ENCODE measurements around the gene EML4. TPM values are rescaled to one million over a fixed set of nuclear protein-coding genes. Genes with fewer than 3 reads are reported as not detected.

The EML4 gene
- total RNA-seq, 1 experiment from 2014 or later, result 52.0 TPM

DNA sequence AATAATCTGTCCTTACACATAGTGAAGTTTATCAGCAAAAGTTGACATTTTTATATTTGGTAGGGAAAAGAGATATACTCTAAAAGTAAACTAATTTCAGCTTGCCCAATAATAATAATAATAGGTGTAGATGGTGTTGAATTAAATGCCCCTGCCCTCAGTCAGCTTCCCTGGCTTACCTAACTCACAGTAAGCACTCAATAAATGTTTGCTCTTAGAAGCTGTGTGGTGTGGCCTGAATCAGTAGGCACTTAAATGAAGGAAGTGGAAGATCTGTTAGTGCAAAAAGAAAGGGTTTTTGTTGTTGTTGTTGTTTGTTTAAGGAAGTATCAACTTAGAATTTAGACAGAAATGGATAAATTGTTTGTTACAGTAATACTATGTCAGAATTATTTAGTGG is 36.2 kb downstream of the EML4 start:
- Histone ChIP-seq H3K36me3 (ENCODE audit: low read depth) (no peaks in the 10 kb centered on the region), H3F3A (ENCODE audit: insufficient read depth, low read depth) (peaks cover 3% of the 10 kb centered on the region; the same call in 1 of the 2 replicates), H3K27me3 (ENCODE audit: insufficient read depth, low read depth) (no peaks in the 10 kb centered on the region), H3K79me2 (ENCODE audit: low read depth) (peaks cover 35% of the 10 kb centered on the region), H3K9me3 (ENCODE audit: insufficient read depth, low read depth) (no peaks in the 10 kb centered on the region), H4K20me1 (ENCODE audit: insufficient read depth) (peaks cover 9% of the 10 kb centered on the region), H3K4me1 (replicated peaks; ENCODE audit: insufficient read depth) (no peaks in the 10 kb centered on the region), H3K27ac (no peak overlapping the region), H3K9me2 (ENCODE audit: insufficient read depth) (no peaks in the 10 kb centered on the region), H3K4me2 (no peak overlapping the region), H3K4me3 (no peak overlapping the region), H2AFZ (no peak overlapping the region)
- ChIA-PET POLR2A (ENCODE audit: unreplicated experiment) (interaction anchor here (0.7 kb wide), 1 partner anchor 9 kb away, joined by 5 read pairs; no protein-coding TSS in a partner anchor), CTCF (no interaction called here)
- TF ChIP-seq, protein P1, sequence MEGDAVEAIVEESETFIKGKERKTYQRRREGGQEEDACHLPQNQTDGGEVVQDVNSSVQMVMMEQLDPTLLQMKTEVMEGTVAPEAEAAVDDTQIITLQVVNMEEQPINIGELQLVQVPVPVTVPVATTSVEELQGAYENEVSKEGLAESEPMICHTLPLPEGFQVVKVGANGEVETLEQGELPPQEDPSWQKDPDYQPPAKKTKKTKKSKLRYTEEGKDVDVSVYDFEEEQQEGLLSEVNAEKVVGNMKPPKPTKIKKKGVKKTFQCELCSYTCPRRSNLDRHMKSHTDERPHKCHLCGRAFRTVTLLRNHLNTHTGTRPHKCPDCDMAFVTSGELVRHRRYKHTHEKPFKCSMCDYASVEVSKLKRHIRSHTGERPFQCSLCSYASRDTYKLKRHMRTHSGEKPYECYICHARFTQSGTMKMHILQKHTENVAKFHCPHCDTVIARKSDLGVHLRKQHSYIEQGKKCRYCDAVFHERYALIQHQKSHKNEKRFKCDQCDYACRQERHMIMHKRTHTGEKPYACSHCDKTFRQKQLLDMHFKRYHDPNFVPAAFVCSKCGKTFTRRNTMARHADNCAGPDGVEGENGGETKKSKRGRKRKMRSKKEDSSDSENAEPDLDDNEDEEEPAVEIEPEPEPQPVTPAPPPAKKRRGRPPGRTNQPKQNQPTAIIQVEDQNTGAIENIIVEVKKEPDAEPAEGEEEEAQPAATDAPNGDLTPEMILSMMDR (conservative IDR thresholded peaks at IDR 0.05), result no peak
- no peak for TF ChIP-seq EZH2 (IDR thresholded peaks at IDR 0.05; ENCODE audit: low read depth)
- intact Hi-C loops (cut with micrococcal nuclease; ENCODE audit: unreplicated experiment), result no loop called here
- DNase-seq, result no peak
- BruUV-seq (replicated peaks), result no TSS peak

DNA sequence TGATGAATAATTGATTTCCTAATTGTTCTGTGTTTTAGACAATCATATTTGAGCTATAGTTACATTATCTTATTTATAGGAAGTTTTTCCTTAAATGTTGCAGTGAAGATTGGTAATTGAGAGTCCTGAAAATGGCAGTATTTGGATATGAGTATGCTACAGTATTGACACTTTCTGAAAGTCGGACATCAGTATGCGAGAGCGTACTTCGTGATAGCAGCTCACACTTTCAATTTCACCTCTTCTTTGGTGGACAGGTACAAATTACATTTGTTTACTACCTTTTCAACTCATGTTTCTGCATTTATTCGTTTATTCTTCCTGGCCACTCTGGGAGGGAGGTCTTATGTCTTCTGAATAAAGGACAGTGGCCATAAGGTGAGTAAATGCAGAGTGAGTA is 38.7 kb downstream of the EML4 start:
- H3K27ac ChIP-seq, result no peak overlapping the region
- no peak for DNase-seq
- intact Hi-C loops (cut with micrococcal nuclease; ENCODE audit: unreplicated experiment), result no loop called here
- H3F3A ChIP-seq (ENCODE audit: insufficient read depth, low read depth), result no peaks in the 10 kb centered on the region; the same call in 1 of the 2 replicates
- POLR2A ChIA-PET (ENCODE audit: unreplicated experiment), result interaction anchor here (0.7 kb wide), 1 partner anchor 25 kb away, joined by 6 read pairs; no protein-coding TSS in a partner anchor
- no peaks in the 10 kb centered on the region for H3K4me1 ChIP-seq (replicated peaks; ENCODE audit: insufficient read depth)
- no peaks in the 10 kb centered on the region for H3K36me3 ChIP-seq (ENCODE audit: low read depth)
- H3K79me2 ChIP-seq (ENCODE audit: low read depth), result peaks cover 34% of the 10 kb centered on the region
- H3K9me2 ChIP-seq (ENCODE audit: insufficient read depth), result no peaks in the 10 kb centered on the region
- no peak for TF ChIP-seq EZH2 (IDR thresholded peaks at IDR 0.05; ENCODE audit: low read depth)
- TF ChIP-seq, protein P1 (conservative IDR thresholded peaks at IDR 0.05), result no peak
- H3K27me3 ChIP-seq (ENCODE audit: insufficient read depth, low read depth), result no peaks in the 10 kb centered on the region
- no peaks in the 10 kb centered on the region for H3K9me3 ChIP-seq (ENCODE audit: insufficient read depth, low read depth)
- no peak overlapping the region for H2AFZ ChIP-seq
- no peaks in the 10 kb centered on the region; the same call in none of the 2 replicates for H4K20me1 ChIP-seq (ENCODE audit: insufficient read depth)
- BruUV-seq (replicated peaks), result no TSS peak
- CTCF ChIA-PET, result no interaction called here
- no peak overlapping the region for H3K4me3 ChIP-seq
- H3K4me2 ChIP-seq, result no peak overlapping the region

DNA sequence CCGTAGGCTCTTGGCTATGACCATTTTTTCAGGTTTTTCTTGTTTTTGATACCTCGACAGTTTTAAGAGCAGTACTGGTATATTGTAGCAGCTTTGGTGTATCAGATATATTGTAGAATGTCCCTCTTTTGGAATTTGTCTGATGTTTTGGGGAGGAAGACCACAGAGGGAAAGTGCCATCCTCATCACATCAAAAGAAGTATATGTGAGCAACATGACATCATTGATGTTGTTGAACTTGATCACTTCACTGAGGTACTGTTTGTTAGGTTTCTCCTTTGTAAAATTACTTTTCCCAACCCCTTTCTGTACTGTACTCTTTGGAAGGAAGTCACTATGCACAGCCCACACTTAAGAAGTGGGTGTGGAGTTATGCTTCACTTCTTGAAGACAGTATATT is 41.0 kb downstream of the EML4 start:
- intact Hi-C loops (cut with micrococcal nuclease; ENCODE audit: unreplicated experiment), result no loop called here
- H3F3A ChIP-seq (ENCODE audit: insufficient read depth, low read depth), result no peaks in the 10 kb centered on the region; the same call in 1 of the 2 replicates
- no peaks in the 10 kb centered on the region; the same call in none of the 2 replicates for H4K20me1 ChIP-seq (ENCODE audit: insufficient read depth)
- DNase-seq, result no peak
- H3K36me3 ChIP-seq (ENCODE audit: low read depth), result no peaks in the 10 kb centered on the region
- no peak overlapping the region for H3K4me2 ChIP-seq
- TF ChIP-seq EZH2 (IDR thresholded peaks at IDR 0.05; ENCODE audit: low read depth), result no peak
- TF ChIP-seq, protein P1 (conservative IDR thresholded peaks at IDR 0.05), result no peak
- no peaks in the 10 kb centered on the region for H3K4me1 ChIP-seq (replicated peaks; ENCODE audit: insufficient read depth)
- POLR2A ChIA-PET (ENCODE audit: unreplicated experiment), result no interaction called here
- BruUV-seq (replicated peaks), result no TSS peak
- H3K4me3 ChIP-seq, result no peak overlapping the region
- no peak overlapping the region for H2AFZ ChIP-seq
- H3K27ac ChIP-seq, result no peak overlapping the region
- no peaks in the 10 kb centered on the region for H3K9me2 ChIP-seq (ENCODE audit: insufficient read depth)
- no peaks in the 10 kb centered on the region for H3K27me3 ChIP-seq (ENCODE audit: insufficient read depth, low read depth)
- H3K9me3 ChIP-seq (ENCODE audit: insufficient read depth, low read depth), result no peaks in the 10 kb centered on the region
- peaks cover 33% of the 10 kb centered on the region for H3K79me2 ChIP-seq (ENCODE audit: low read depth)
- CTCF ChIA-PET, result no interaction called here
